ENCODE results near the gene FAM234B. TPM values are rescaled to one million over a fixed set of nuclear protein-coding genes. Genes with fewer than 3 reads are reported as not detected.

The FAM234B gene
- total RNA-seq, 2 experiments from 2014 or later = 3.0 to 3.2 TPM

- Mint-ChIP-seq H3K4me1 (ENCODE audit: low read depth) (no peaks in the 10 kb centered on the region), H3K9me3 (no peaks in the 10 kb centered on the region), H3K36me3 (ENCODE audit: low read depth) (peaks cover 17% of the 10 kb centered on the region), H3K4me3 (no peak overlapping the region), H3K27ac (no peak overlapping the region), H3K27me3 (no peaks in the 10 kb centered on the region)
- H3K27ac ChIP-seq (ENCODE audit: low read depth in 1 of 2, low read length in 2 of 2) = no peak overlapping the region
- ATAC-seq (ENCODE audit: poor library complexity) (no peak), DNase-seq (no peak)
- H3K36me3 ChIP-seq (ENCODE audit: insufficient read depth, low read length) = no peaks in the 10 kb centered on the region
- TF ChIP-seq CTCF (IDR thresholded peaks at IDR 0.05) = no peak
- no peaks in the 10 kb centered on the region for H3K4me1 ChIP-seq (ENCODE audit: insufficient read depth, low read length)
- H3K4me3 ChIP-seq (ENCODE audit: low read length) = no peak overlapping the region
- CTCF ChIA-PET = interaction anchor here (1.5 kb wide), 1 partner anchor 124 kb away, joined by 3 read pairs; no protein-coding TSS in a partner anchor
- H3K9me3 ChIP-seq (ENCODE audit: control insufficient read depth in 1 of 2, insufficient read depth in 1 of 2, low read length in 2 of 2) = no peaks in the 10 kb centered on the region
- POLR2A ChIA-PET = no interaction called here
- intact Hi-C loops (cut with DNase I, micrococcal nuclease) = no loop called here
- no peaks in the 10 kb centered on the region for H3K27me3 ChIP-seq (ENCODE audit: control insufficient read depth in 1 of 2, insufficient read depth in 2 of 2, low read length in 2 of 2)
Observed at GRCh38 chr12:13085968-13086686, 41.9 kb downstream of the FAM234B start.

GRCh38 chr12:13087766-13088165 is 43.6 kb downstream of the FAM234B start:
- intact Hi-C loops (cut with DNase I, micrococcal nuclease) = no loop called here
- no peaks in the 10 kb centered on the region for H3K9me3 ChIP-seq (ENCODE audit: control insufficient read depth in 1 of 2, insufficient read depth in 1 of 2, low read length in 2 of 2)
- no peaks in the 10 kb centered on the region for H3K27me3 Mint-ChIP-seq
- H3K4me3 ChIP-seq (ENCODE audit: low read length) = no peak overlapping the region
- no peak for TF ChIP-seq CTCF (IDR thresholded peaks at IDR 0.05)
- peaks cover 7% of the 10 kb centered on the region for H3K36me3 Mint-ChIP-seq (ENCODE audit: low read depth)
- H3K27me3 ChIP-seq (ENCODE audit: control insufficient read depth in 1 of 2, insufficient read depth in 2 of 2, low read length in 2 of 2) = no peaks in the 10 kb centered on the region
- H3K27ac ChIP-seq (ENCODE audit: low read depth in 1 of 2, low read length in 2 of 2) = no peak overlapping the region
- H3K36me3 ChIP-seq (ENCODE audit: insufficient read depth, low read length) = no peaks in the 10 kb centered on the region
- ChIA-PET POLR2A (no interaction called here), CTCF (no interaction called here)
- DNase-seq (no peak), ATAC-seq (ENCODE audit: poor library complexity) (no peak)
- H3K9me3 Mint-ChIP-seq = no peaks in the 10 kb centered on the region
- H3K4me1 ChIP-seq (ENCODE audit: insufficient read depth, low read length) = no peaks in the 10 kb centered on the region
- H3K4me3 Mint-ChIP-seq = no peak overlapping the region
- no peak overlapping the region for H3K27ac Mint-ChIP-seq
- no peaks in the 10 kb centered on the region for H3K4me1 Mint-ChIP-seq (ENCODE audit: low read depth)

- H3K9me3 ChIP-seq (ENCODE audit: control insufficient read depth in 1 of 2, insufficient read depth in 1 of 2, low read length in 2 of 2) = no peaks in the 10 kb centered on the region
- no peaks in the 10 kb centered on the region for H3K36me3 ChIP-seq (ENCODE audit: insufficient read depth, low read length)
- no peaks in the 10 kb centered on the region for H3K4me1 ChIP-seq (ENCODE audit: insufficient read depth, low read length)
- no peak overlapping the region for H3K27ac ChIP-seq (ENCODE audit: low read depth in 1 of 2, low read length in 2 of 2)
- no peak overlapping the region for H3K4me3 ChIP-seq (ENCODE audit: low read length)
- H3K36me3 Mint-ChIP-seq (ENCODE audit: low read depth) = peaks cover 4% of the 10 kb centered on the region
- no peak for ATAC-seq (ENCODE audit: poor library complexity)
- ChIA-PET CTCF (no interaction called here), POLR2A (no interaction called here)
- no peak overlapping the region for H3K27ac Mint-ChIP-seq
- no peaks in the 10 kb centered on the region for H3K9me3 Mint-ChIP-seq
- no peak for TF ChIP-seq CTCF (IDR thresholded peaks at IDR 0.05)
- no peaks in the 10 kb centered on the region for H3K27me3 ChIP-seq (ENCODE audit: control insufficient read depth in 1 of 2, insufficient read depth in 2 of 2, low read length in 2 of 2)
- H3K4me1 Mint-ChIP-seq (ENCODE audit: low read depth) = no peaks in the 10 kb centered on the region
- intact Hi-C loops (cut with DNase I, micrococcal nuclease) = no loop called here
- H3K27me3 Mint-ChIP-seq = no peaks in the 10 kb centered on the region
- H3K4me3 Mint-ChIP-seq = no peak overlapping the region
- DNase-seq = no peak
Observed at GRCh38 chr12:13088496-13088895, 44.3 kb downstream of the FAM234B start.
